Central memory CD4-positive, alpha-beta T cell (primary cell): ENCODE results near the gene LRTM2.
A peak's percentile ranks its signal among the peaks of the same experiment; 100 is the strongest.

ENCODE experiments used
- DNase-seq: peaks from one replicate; pipeline ENCODE4 v3.0.0; 2022

LRTM2 gene

DNA sequence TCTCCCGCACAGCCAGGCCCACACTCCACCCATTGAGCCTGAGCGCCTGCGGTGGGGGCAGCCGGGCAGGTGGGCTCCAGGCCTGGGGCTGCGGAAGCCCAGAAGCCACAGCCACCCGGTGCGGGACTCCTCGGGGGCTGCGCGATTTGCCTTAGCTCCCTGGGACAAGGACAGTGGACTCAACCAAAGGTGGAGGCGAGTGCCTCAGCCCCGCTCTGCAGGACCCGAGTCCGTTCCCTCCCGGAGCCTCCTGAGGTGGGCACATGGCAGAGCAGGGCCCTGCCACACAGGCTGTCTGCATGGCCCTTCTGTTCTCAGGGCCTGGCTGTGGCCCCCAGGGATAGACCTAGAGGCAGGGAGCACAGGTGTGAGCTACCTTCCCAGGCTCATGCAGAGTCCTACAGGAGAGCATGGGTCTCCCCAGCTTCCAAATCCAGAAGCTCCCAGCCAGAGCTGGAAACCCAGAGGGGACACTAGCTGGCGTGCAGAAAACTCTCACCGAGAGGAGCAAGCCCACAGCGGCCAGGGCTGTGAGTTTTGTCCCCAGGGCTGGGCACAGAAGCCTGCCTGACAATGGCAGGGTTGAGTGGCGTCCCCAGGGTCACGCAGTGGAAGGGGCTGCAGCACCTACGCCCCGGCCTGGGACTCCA, 22.2 kb upstream of the LRTM2 start:
- DNase-seq, result no peak

GRCh38 chr12:1798641-1799020, 21.7 kb upstream of the LRTM2 start:
- no peak for DNase-seq

DNA sequence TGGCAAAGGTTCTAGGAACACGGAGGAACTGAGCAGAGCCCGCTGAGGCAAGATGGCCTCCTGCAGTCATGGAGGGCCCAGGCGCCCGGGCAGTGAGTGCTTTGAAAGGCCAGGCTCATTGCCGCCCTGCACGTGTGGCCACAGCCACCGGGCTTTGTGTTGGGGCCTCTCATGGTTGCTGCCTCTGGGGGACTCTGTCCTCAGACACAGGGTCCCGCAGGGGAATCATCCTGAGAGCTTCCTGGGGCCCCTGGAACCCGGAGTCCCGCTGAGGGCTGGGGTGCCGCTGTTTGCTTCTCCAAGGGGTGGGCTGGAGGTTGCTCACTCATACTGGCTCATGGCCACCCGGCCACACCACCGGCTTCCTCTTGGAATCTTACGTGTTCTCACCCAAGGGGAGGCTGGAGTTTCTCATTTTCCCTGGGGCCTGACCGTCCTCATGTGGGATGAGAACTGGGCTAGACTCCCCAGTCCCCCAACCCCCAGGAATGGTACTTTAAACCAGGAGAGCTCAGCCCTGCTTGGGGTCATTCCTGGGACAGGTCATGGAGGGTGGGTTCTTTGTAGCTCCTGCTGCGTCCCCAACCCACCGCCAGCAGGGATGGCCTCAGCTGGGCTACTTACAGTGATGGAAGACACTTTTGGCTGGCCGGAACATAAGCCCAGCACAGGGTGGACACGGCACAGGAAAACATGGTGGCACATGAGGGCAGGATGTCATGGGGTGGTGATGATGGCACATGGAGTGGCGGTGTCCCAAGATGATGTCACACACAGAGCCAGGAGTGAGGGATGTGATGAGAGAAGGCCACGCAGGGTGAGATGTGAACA, 21.1 kb upstream of the LRTM2 start:
- DNase-seq, result no peak

- DNase-seq, result no peak
Observed at GRCh38 chr12:1799882-1800400, 20.4 kb upstream of the LRTM2 start.

GRCh38 chr12:1800401-1801302, 19.7 kb upstream of the LRTM2 start:
- DNase-seq, result no peak

GRCh38 chr12:1801303-1801975, 18.9 kb upstream of the LRTM2 start:
- no peak for DNase-seq

DNA sequence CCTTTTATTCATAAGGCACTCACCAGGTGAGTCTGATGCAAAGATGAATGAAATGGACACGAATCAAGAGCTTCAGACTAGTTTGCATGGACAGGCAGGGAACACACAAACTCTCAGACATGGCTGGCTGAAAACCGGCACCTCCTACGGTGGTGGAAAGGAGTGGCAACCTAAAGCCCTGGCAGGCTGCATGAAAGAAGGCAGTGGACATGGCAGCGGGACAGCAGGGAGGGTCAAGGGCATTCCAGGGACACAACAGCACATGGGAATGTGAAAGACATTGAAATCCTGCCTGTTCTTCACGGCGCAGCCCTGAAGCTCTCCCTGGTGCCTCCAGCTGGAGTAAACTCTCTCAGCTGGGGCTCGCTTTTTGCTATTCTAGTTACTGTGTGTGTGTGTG, 16.6 kb upstream of the LRTM2 start:
- DNase-seq, result no peak

GRCh38 chr12:1804545-1805332, 15.6 kb upstream of the LRTM2 start:
- DNase-seq, result peak; percentile 78

DNA sequence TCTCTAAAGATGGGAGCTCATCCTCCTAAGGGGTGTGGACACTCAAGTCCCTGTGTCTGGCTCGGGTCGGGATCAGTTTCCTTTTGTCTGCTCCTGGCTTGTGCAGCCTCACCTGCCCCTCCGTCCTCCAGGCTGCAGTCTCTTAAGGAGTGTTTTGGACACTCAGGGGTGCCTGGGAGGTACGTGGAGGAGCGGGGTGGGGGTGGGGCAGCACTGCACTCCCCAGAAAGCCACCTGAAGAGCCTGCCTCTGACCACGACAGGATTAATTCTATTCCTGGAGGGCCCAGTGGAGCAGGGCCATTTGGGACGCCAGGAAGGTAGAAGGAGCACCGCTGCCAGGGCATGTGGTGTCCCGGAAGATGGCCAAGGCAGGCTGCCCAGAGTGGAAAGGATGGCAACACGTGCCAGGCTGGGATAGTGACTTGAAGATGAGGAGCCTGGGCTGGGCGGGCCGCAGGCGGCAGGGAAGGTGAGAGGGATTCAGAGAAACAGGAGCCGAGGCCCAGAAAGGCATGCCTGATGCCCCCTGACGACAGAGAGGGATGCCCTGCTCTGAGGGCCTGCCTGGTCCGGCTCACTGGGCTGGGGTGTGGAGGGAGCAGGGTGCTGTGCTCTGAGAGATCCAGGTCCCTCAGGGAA, 14.8 kb upstream of the LRTM2 start:
- no peak for DNase-seq

- DNase-seq, result no peak
Observed at GRCh38 chr12:1806301-1807086, 13.9 kb upstream of the LRTM2 start.

DNA sequence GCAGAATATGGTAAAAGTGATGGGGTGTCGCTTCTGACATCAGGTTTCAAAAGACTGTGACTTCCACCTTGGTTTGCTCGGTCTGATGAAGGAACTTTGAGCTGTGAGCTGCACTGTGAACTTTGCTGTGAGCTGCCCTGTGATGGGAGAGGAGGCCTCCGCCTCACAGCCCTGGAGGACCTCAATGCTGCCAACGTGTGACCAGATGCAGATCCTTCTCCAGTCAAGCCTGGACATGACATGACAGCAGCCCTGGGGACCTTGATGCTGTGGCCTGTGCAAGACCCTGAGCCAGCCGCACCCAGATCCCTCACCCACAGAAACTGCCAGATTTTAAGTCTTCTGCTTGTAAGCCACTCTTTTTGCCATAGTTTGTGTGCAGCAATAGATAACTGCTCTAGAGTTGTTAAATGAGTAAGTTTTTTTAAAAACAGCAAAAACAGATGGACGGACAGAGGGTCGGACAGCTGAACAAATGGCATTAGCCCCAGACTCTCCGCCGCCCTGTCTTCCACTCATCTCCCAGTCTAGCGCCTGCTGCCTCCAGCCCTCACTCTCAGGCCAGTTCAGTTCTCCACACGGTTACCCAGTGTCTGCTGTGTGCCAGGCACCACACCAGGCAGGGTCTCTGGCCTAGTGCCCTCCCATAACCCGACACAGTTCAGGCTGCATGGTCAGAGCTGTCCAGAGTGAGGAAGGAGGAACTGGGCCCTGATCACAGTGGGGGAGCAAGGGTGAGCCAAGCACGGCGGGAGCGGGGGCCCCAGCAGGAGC, 13.1 kb upstream of the LRTM2 start:
- DNase-seq, result no peak

GRCh38 chr12:1808036-1808797, 12.1 kb upstream of the LRTM2 start:
- DNase-seq, result no peak

- DNase-seq, result no peak
Observed at GRCh38 chr12:1808798-1809480, 11.4 kb upstream of the LRTM2 start.

GRCh38 chr12:1809591-1810190, 10.7 kb upstream of the LRTM2 start:
- DNase-seq, result no peak

GRCh38 chr12:1810201-1810930, 10.0 kb upstream of the LRTM2 start:
- no peak for DNase-seq

- no peak for DNase-seq
Observed at GRCh38 chr12:1810931-1811280, 9.5 kb upstream of the LRTM2 start.
